ENCODE data around the gene HBZ.

GRCh38 chr16:106623-107324 lies 45.7 kb upstream of the HBZ start:
- TF ChIP-seq SUZ12 (IDR thresholded peaks at IDR 0.05; ENCODE audit: extremely low read depth, insufficient read depth, insufficient read length) (no peak), ZNF274 (IDR thresholded peaks at IDR 0.05; ENCODE audit: low read depth, low read length) (no peak)

Data from NT2/D1 (cell line).